ENCODE data around the gene PTPN18.

- TF ChIP-seq CTCF (IDR thresholded peaks at IDR 0.05; ENCODE audit: insufficient read depth, low read depth, low read length), result no peak
- no peak for TF ChIP-seq EZH2 (IDR thresholded peaks at IDR 0.05; ENCODE audit: insufficient read depth, low read length)
Measured at GRCh38 chr2:130371723-130372054, 15.8 kb downstream of the PTPN18 start.

Measured in astrocyte (in vitro differentiated cells and primary cell).